HG03469 (cell line): Measurements from ENCODE around the gene SUCNR1.
"Not testable (repeated sequence)": the region's sequence is repeated elsewhere in the genome, so short reads cannot be mapped to it uniquely, and the experiment has no call there.

Experiments
- ATAC-seq: cut with Tn5 transposase; IDR thresholded peaks from one replicate; pipeline ENCODE4 v1.9.1; 2021; ENCODE audit warnings: mild to moderate bottlenecking, moderate library complexity, moderate number of reproducible peaks; ENCODE audit not compliant: unreplicated experiment

SUCNR1 gene

GRCh38 chr3:151871639-151872468 is 1.6 kb upstream of the SUCNR1 start:
- peak; percentile 78 for ATAC-seq

GRCh38 chr3:151874079-151874478 is 636 bp downstream of the SUCNR1 start:
- ATAC-seq = not testable (repeated sequence)

- ATAC-seq = peak; percentile 51
Observed at GRCh38 chr3:151875759-151876158, 2.3 kb downstream of the SUCNR1 start.

GRCh38 chr3:151877269-151877668 is 3.8 kb downstream of the SUCNR1 start:
- no peak for ATAC-seq

- no peak for ATAC-seq
Observed at GRCh38 chr3:151878465-151878864, 5.0 kb downstream of the SUCNR1 start.

- ATAC-seq = no peak
Observed at GRCh38 chr3:151879037-151879436, 5.6 kb downstream of the SUCNR1 start.

GRCh38 chr3:151879679-151880415 is 6.4 kb downstream of the SUCNR1 start:
- peak; percentile 37 for ATAC-seq

GRCh38 chr3:151880416-151880690 is 6.9 kb downstream of the SUCNR1 start:
- ATAC-seq = no peak

GRCh38 chr3:151881137-151881536 is 7.7 kb downstream of the SUCNR1 start:
- ATAC-seq = no peak

GRCh38 chr3:151885397-151885796 is 12.0 kb downstream of the SUCNR1 start:
- not testable (repeated sequence) for ATAC-seq

- not testable (repeated sequence) for ATAC-seq
Observed at GRCh38 chr3:151887450-151888211, 14.2 kb downstream of the SUCNR1 start.

- ATAC-seq = no peak
Observed at GRCh38 chr3:151890721-151891141, 17.3 kb downstream of the SUCNR1 start.

GRCh38 chr3:151891721-151892120 is 18.3 kb downstream of the SUCNR1 start:
- ATAC-seq = no peak

GRCh38 chr3:151894219-151894618 is 20.8 kb downstream of the SUCNR1 start:
- no peak for ATAC-seq

- ATAC-seq = no peak
Observed at GRCh38 chr3:151895478-151896241, 22.2 kb downstream of the SUCNR1 start.

- no peak for ATAC-seq
Observed at GRCh38 chr3:151896246-151897012, 23.0 kb downstream of the SUCNR1 start.

GRCh38 chr3:151898121-151898520 is 24.7 kb downstream of the SUCNR1 start:
- ATAC-seq = not testable (repeated sequence)

- ATAC-seq = not testable (repeated sequence)
Observed at GRCh38 chr3:151898564-151899261, 25.3 kb downstream of the SUCNR1 start.

GRCh38 chr3:151899996-151900395 is 26.6 kb downstream of the SUCNR1 start:
- no peak for ATAC-seq
